ACC112 (cell line): ENCODE data around the gene NSRP1.
"Not testable (repeated sequence)": the region's sequence is repeated elsewhere in the genome, so short reads cannot be mapped to it uniquely, and the experiment has no call there.

Experiments
- H2AFZ ChIP-seq: fragments of 200-600 bp; sonication (generic); one replicate; pipeline ENCODE4 v1.6.0; 2017; ENCODE audit warnings: antibody characterized with exemption, low read length; ENCODE audit not compliant: unreplicated experiment
- H3K27ac ChIP-seq: fragments of 200-600 bp; sonication (generic); 2 replicates; pipeline ENCODE4 v1.5.1; 2014; ENCODE audit warnings: low read depth, mild to moderate bottlenecking, antibody characterized with exemption, low read length, moderate library complexity
- H3K27me3 ChIP-seq: fragments of 200-600 bp; sonication (generic); 2 replicates; pipeline ENCODE4 v1.6.1; 2014; ENCODE audit warnings: mild to moderate bottlenecking, antibody characterized with exemption, low read length, moderate library complexity, mixed read lengths; ENCODE audit not compliant: insufficient read depth
- H3K36me3 ChIP-seq: fragments of 200-600 bp; sonication (generic); 2 replicates; pipeline ENCODE4 v1.6.1; 2016; ENCODE audit warnings: mild to moderate bottlenecking, antibody characterized with exemption, low read length, moderate library complexity, mixed read lengths; ENCODE audit not compliant: insufficient read depth
- H3K4me1 ChIP-seq: fragments of 200-600 bp; sonication (generic); one replicate; pipeline ENCODE4 v1.6.1; 2016; ENCODE audit warnings: low read length, mixed read lengths; ENCODE audit not compliant: insufficient read depth, unreplicated experiment, control insufficient read depth
- H3K4me3 ChIP-seq: fragments of 200-600 bp; sonication (generic); 2 replicates; pipeline ENCODE4 v1.5.1; 2014; ENCODE audit warnings: mild to moderate bottlenecking, low read depth, low read length
- H3K79me2 ChIP-seq: fragments of 200-600 bp; sonication (generic); one replicate; pipeline ENCODE4 v1.6.0; 2016; ENCODE audit warnings: low read length; ENCODE audit not compliant: control insufficient read depth, unreplicated experiment, insufficient read depth

Gene NSRP1

DNA sequence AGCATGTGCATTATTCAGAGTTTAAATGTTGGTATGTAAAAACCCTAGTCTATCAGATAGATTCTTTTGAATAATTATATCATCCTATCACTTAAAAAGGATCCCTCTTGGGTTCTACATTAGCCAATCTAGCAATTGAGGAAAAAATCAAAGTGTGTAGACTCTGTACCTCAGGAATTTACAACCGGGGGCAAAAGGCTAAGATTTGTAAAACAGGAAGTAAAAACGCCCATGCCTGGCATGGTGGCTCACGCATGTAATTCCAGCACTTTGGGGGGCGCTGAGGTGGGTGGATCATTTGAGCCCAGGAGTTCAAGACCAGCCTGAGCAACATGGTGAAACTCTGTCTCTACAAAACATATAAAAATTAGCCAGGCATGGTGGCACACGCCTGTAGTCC lies 60.2 kb downstream of the NSRP1 start:
- Histone ChIP-seq H2AFZ (no peak overlapping the region), H3K36me3 (peaks cover 23% of the 10 kb centered on the region), H3K4me3 (no peak overlapping the region), H3K79me2 (no peaks in the 10 kb centered on the region), H3K27ac (no peak overlapping the region), H3K27me3 (no peaks in the 10 kb centered on the region), H3K4me1 (no peaks in the 10 kb centered on the region)

GRCh38 chr17:30186761-30187160 lies 70.1 kb downstream of the NSRP1 start:
- Histone ChIP-seq H3K27me3 (no peaks in the 10 kb centered on the region), H3K4me3 (no peak overlapping the region), H3K79me2 (no peaks in the 10 kb centered on the region), H3K27ac (no peak overlapping the region), H3K4me1 (no peaks in the 10 kb centered on the region), H3K36me3 (peaks cover 31% of the 10 kb centered on the region), H2AFZ (no peak overlapping the region)

DNA sequence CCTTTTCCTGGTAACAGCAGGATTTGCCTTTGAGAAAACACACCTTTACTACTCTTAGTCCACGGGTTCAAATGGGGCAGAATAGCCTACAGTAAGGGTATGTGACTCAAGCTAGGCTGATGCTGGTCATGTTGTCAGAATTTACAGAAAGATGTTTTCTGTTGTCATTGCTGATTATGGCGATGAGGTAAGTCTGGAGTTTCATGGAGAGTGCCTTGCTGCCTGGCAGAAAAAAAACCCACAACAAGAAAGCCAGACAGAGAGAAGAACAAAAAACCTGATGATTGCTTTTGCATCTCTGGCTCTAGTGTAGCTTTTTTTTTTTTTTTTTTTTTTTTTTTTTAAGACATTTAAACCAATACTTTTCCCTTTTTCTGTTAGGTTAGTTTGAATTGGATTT lies 71.0 kb downstream of the NSRP1 start:
- Histone ChIP-seq H3K4me3 (no peak overlapping the region), H2AFZ (no peak overlapping the region), H3K27ac (no peak overlapping the region), H3K27me3 (no peaks in the 10 kb centered on the region), H3K36me3 (peaks cover 31% of the 10 kb centered on the region), H3K79me2 (no peaks in the 10 kb centered on the region), H3K4me1 (no peaks in the 10 kb centered on the region)

DNA sequence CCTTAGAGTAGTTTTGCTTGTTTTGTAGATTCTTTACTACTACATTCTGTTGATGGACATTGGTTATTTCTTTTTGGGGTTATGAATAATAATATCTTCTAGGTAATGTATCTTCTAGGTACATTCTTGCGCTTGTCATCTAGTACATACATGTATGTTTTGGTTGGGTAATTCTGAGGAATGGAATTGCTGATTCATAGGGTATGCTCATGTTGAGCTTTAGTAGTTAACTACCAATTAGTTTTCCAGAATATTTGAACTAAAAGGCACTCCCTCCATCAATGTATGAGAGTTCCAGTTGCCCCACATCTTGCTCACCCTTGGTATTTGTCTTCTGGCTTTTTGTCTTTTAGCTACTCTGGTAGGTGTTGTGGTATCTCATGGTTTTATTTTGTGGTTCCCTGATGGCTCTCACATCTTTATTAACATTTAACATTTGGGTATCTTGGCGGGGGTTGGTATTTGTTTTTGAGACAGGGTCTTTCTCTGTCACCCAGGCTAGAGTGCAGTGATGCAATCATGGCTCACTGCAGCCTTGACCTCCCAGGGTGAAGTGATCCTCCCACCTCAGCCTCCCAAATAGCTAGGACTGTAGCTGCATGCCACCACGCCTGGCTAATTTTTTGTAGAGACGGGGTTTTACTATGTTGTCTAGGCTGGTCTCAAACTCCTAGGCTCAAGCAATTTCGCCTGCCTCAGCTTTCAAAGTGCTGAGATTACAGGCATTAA lies 71.8 kb downstream of the NSRP1 start:
- Histone ChIP-seq H3K27me3 (no peaks in the 10 kb centered on the region), H3K4me3 (no peak overlapping the region), H3K4me1 (no peaks in the 10 kb centered on the region), H2AFZ (no peak overlapping the region), H3K27ac (no peak overlapping the region), H3K79me2 (no peaks in the 10 kb centered on the region), H3K36me3 (peaks cover 26% of the 10 kb centered on the region)

DNA sequence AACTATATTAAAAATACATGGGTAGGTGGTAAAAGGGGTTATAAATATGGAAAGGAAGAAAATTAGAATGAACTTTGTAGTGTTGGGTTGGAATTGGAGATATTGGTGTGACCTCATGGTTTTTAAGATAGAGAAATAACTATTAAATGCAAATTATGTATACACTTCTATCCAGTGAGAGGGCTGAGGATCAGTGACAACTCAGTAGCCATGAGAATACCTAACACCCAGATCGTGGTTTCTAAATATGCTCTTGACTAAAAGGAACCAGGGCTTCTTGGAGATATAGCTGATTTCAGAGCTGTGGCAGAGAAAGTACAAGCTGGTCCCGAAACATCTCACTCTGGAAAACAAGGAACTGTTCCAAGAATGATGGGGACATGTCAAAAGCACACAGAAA lies 74.5 kb downstream of the NSRP1 start:
- Histone ChIP-seq H3K27me3 (no peaks in the 10 kb centered on the region), H3K36me3 (0 out of 2 replicates have a peak, but pooled peaks cover 9% of the 10 kb centered on the region), H2AFZ (no peak overlapping the region)

DNA sequence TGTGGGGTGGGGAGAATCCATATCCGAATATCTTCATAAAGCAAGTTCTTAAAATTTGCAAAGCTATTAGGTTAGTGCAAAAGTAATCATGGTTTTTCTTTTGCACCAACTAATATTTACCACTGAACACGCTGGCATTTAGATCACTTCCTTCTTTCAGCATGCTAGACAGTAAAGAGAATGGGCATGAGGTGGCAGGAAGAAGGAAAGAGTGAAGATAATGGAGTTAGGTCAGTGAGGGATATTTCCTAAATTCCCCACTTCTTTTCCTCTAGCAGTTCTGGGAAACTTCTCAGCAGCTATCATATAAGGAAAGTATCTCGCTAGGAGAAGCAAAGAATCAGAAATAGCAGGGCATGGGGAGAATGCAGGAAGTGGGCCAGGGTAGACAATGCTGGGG lies 79.9 kb downstream of the NSRP1 start:
- Histone ChIP-seq H3K27ac (no peak overlapping the region), H2AFZ (no peak overlapping the region), H3K4me1 (no peaks in the 10 kb centered on the region), H3K79me2 (no peaks in the 10 kb centered on the region), H3K27me3 (no peaks in the 10 kb centered on the region), H3K36me3 (no peaks in the 10 kb centered on the region), H3K4me3 (no peak overlapping the region)

More for the DNA sequence above, 74.5 kb downstream of the NSRP1 start:
- Histone ChIP-seq H3K27ac (no peak overlapping the region), H3K4me1 (no peaks in the 10 kb centered on the region), H3K79me2 (no peaks in the 10 kb centered on the region), H3K4me3 (no peak overlapping the region)

DNA sequence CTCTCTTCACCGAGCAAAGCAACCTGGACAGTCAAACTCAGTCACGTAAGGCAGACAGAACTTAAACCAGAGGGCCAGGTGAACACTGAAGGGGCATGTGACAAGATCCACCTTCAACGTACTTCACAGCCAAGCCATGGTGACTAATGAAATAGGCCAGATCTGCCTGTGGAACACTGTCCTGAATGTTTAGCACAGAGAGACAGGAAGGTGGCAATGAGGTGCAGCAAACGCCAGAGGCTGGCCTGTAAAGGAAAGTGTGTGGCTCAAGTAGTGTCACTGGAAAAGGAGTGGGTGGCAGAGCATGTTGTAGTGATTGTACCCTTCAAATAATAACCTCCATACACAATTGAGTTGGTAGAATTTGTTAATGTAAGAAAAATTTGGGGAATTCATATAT lies 80.8 kb downstream of the NSRP1 start:
- H3K27ac ChIP-seq, result no peak overlapping the region
- no peaks in the 10 kb centered on the region for H3K79me2 ChIP-seq
- no peaks in the 10 kb centered on the region for H3K27me3 ChIP-seq
- no peak overlapping the region for H2AFZ ChIP-seq
- H3K36me3 ChIP-seq, result no peaks in the 10 kb centered on the region
- H3K4me3 ChIP-seq, result no peak overlapping the region
- H3K4me1 ChIP-seq, result no peaks in the 10 kb centered on the region

- H3K36me3 ChIP-seq, result no peaks in the 10 kb centered on the region
- no peak overlapping the region for H2AFZ ChIP-seq
- H3K27me3 ChIP-seq, result no peaks in the 10 kb centered on the region
- H3K27ac ChIP-seq, result no peak overlapping the region
- H3K4me1 ChIP-seq, result no peaks in the 10 kb centered on the region
- H3K79me2 ChIP-seq, result no peaks in the 10 kb centered on the region
- no peak overlapping the region for H3K4me3 ChIP-seq
Measured at GRCh38 chr17:30199600-30199999, 83.0 kb downstream of the NSRP1 start.

GRCh38 chr17:30200106-30200505 lies 83.5 kb downstream of the NSRP1 start:
- H3K27ac ChIP-seq, result no peak overlapping the region
- H3K4me3 ChIP-seq, result no peak overlapping the region
- no peaks in the 10 kb centered on the region for H3K27me3 ChIP-seq
- H3K79me2 ChIP-seq, result no peaks in the 10 kb centered on the region
- H2AFZ ChIP-seq, result no peak overlapping the region
- H3K36me3 ChIP-seq, result no peaks in the 10 kb centered on the region
- no peaks in the 10 kb centered on the region for H3K4me1 ChIP-seq

DNA sequence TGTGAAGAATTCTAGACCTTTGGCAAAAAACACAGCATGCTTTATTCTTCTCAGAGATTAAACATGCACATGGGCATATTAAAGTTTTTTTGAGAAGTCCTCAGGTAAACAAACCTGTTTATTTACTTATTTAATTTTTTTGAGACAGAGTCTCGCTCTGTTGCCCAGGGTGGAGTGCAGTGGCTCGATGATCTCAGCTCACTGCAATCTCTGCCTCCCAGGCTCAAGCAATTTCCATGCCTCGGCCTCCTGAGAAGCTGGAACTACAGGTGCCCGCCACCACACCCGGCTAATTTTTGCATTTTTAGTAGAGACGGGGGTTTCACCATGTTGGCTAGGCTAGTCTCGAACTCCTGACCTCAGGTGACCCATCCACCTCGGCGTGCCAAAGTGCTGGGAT lies 84.0 kb downstream of the NSRP1 start:
- not testable (repeated sequence) for H3K27ac ChIP-seq, H3K4me3 ChIP-seq

GRCh38 chr17:30203471-30203981 lies 86.9 kb downstream of the NSRP1 start:
- Histone ChIP-seq H2AFZ (no peak overlapping the region), H3K79me2 (no peaks in the 10 kb centered on the region), H3K4me1 (no peaks in the 10 kb centered on the region), H3K36me3 (no peaks in the 10 kb centered on the region), H3K4me3 (no peak overlapping the region), H3K27ac (no peak overlapping the region), H3K27me3 (no peaks in the 10 kb centered on the region)

More for the DNA sequence above, 84.0 kb downstream of the NSRP1 start:
- not testable (repeated sequence) for H3K27me3 ChIP-seq, H3K79me2 ChIP-seq, H3K4me1 ChIP-seq, H3K36me3 ChIP-seq, H2AFZ ChIP-seq
